Neural progenitor cell (in vitro differentiated cells): ENCODE data around the gene SRGAP2B.
"Not testable (repeated sequence)": the region's sequence is repeated elsewhere in the genome, so short reads cannot be mapped to it uniquely, and the experiment has no call there.

ENCODE experiments used
- CTCF ChIP-seq: fragments of 200-600 bp; sonication (generic); IDR thresholded peaks from 2 replicates; pipeline ENCODE4 v1.5.1; 2017; ENCODE audit warnings: antibody characterized with exemption, mild to moderate bottlenecking
- EZH2 ChIP-seq: fragments of 200-600 bp; sonication (generic); IDR thresholded peaks from 2 replicates; pipeline ENCODE4 v1.6.1; 2017; ENCODE audit warnings: antibody characterized with exemption, mild to moderate bottlenecking, moderate library complexity

GRCh38 chr1:144971936-144972335 is 123.2 kb downstream of the SRGAP2B start:
- TF ChIP-seq EZH2, CTCF: not testable (repeated sequence)
